IMR-90 (cell line): ENCODE data around the gene MARCO. TPM values are rescaled to one million over a fixed set of nuclear protein-coding genes. Genes with fewer than 3 reads are reported as not detected.

Experiments used
- ATAC-seq: fragments of 200-7000 bp; cut with Tn5 transposase; 2 replicates; pipeline ENCODE4 v1.9.1; 2020; ENCODE audit warnings: low read depth, mild to moderate bottlenecking, moderate library complexity
- BruUV-seq: library from RNA; stranded (reverse); fragments of 400-500 nt; replicated peaks from 2 replicates; lab custom pipeline; 2021; lab: Mats Ljungman, UMichigan
- CTCF ChIA-PET: fragments of 300-600 bp; formaldehyde crosslinking; extraction: SDS; loops from one replicate; lab custom pipeline; 2021; ENCODE audit warnings: antibody characterized with exemption; lab: Yijun Ruan, JAX
- POLR2A ChIA-PET: fragments of 300-600 bp; sonication (Branson Sonifier 250); formaldehyde crosslinking; loops from one replicate; lab custom pipeline; 2022; ENCODE audit warnings: antibody characterized with exemption; ENCODE audit not compliant: unreplicated experiment; lab: Charles Lee
- DNase-seq: peaks from one replicate; pipeline ENCODE4 v3.0.0; 2013
- H2AFZ ChIP-seq: replicated peaks from 2 replicates; pipeline ENCODE3; 2013; ENCODE audit warnings: low read length, mild to moderate bottlenecking; ENCODE audit not compliant: poor library complexity
- H2AK5ac ChIP-seq: 2 replicates; pipeline ENCODE4 v1.6.1; 2013; ENCODE audit warnings: low read depth, low read length, inconsistent platforms
- H2AK9ac ChIP-seq: replicated peaks from 2 replicates; pipeline ENCODE3; 2013; ENCODE audit warnings: mild to moderate bottlenecking, low read depth, low read length, moderate library complexity; ENCODE audit not compliant: poor library complexity
- H2BK120ac ChIP-seq: 2 replicates; pipeline ENCODE4 v1.6.1; 2013; ENCODE audit warnings: low read depth, low read length, inconsistent platforms
- H2BK15ac ChIP-seq: 3 replicates; pipeline ENCODE4 v1.6.1; 2013; ENCODE audit warnings: low read depth, low read length, inconsistent platforms
- H2BK20ac ChIP-seq: 2 replicates; pipeline ENCODE4 v1.6.1; 2013; ENCODE audit warnings: low read depth, mild to moderate bottlenecking, inconsistent platforms, low read length, moderate library complexity
- H2BK5ac ChIP-seq: 2 replicates; pipeline ENCODE4 v1.6.1; 2013; ENCODE audit warnings: mild to moderate bottlenecking, low read depth, low read length, inconsistent platforms; ENCODE audit not compliant: poor library complexity, severe bottlenecking
- H3K14ac ChIP-seq: replicated peaks from 2 replicates; pipeline ENCODE4 v1.6.1; 2013; ENCODE audit warnings: low read depth, low read length, inconsistent platforms
- H3K18ac ChIP-seq: 2 replicates; pipeline ENCODE4 v1.6.1; 2013; ENCODE audit warnings: low read depth, low read length, control low read depth
- H3K23ac ChIP-seq: 2 replicates; pipeline ENCODE4 v1.6.1; 2013; ENCODE audit warnings: low read depth, low read length, inconsistent platforms
- H3K27ac ChIP-seq: 2 replicates; pipeline ENCODE4 v1.5.1; 2013; ENCODE audit warnings: mild to moderate bottlenecking, control low read depth, low read length; ENCODE audit not compliant: insufficient read depth
- H3K27me3 ChIP-seq: 2 replicates; pipeline ENCODE4 v1.6.1; 2013; ENCODE audit warnings: low read length; ENCODE audit not compliant: control insufficient read depth, insufficient read depth
- H3K36me3 ChIP-seq: 2 replicates; pipeline ENCODE4 v1.6.1; 2013; ENCODE audit warnings: low read length, mixed read lengths; ENCODE audit not compliant: control insufficient read depth, insufficient read depth
- H3K4ac ChIP-seq: 2 replicates; pipeline ENCODE4 v1.6.1; 2013; ENCODE audit warnings: low read depth, low read length, inconsistent platforms
- H3K4me1 ChIP-seq: 2 replicates; pipeline ENCODE4 v1.6.1; 2013; ENCODE audit warnings: low read length, mixed read lengths; ENCODE audit not compliant: control insufficient read depth, insufficient read depth
- H3K4me2 ChIP-seq: 2 replicates; pipeline ENCODE4 v1.6.1; 2013; ENCODE audit warnings: low read depth, mild to moderate bottlenecking, control low read depth, low read length, moderate library complexity
- H3K4me3 ChIP-seq: 2 replicates; pipeline ENCODE4 v1.5.1; 2013; ENCODE audit warnings: low read depth, mild to moderate bottlenecking, control low read depth, low read length, moderate library complexity; ENCODE audit not compliant: insufficient read depth
- H3K56ac ChIP-seq: 2 replicates; pipeline ENCODE4 v1.6.1; 2013; ENCODE audit warnings: low read length, inconsistent platforms; ENCODE audit not compliant: insufficient read depth; ENCODE audit errors: extremely low read depth
- H3K79me1 ChIP-seq, 2 experiments: 2 replicates each; pipeline ENCODE4 v1.6.1; 2013; ENCODE audit warnings: low read length in 2 of 2, inconsistent platforms in 1 of 2, low read depth in 1 of 2
- H3K9ac ChIP-seq: 2 replicates; pipeline ENCODE4 v1.6.1; 2013; ENCODE audit warnings: low read depth, low read length, control low read depth
- H3K9me1 ChIP-seq: 2 replicates; pipeline ENCODE4 v1.6.1; 2013; ENCODE audit warnings: low read length, inconsistent platforms; ENCODE audit not compliant: insufficient read depth
- H3K9me3 ChIP-seq: 2 replicates; pipeline ENCODE4 v1.6.1; 2013; ENCODE audit warnings: low read length; ENCODE audit not compliant: control insufficient read depth, insufficient read depth
- H4K20me1 ChIP-seq: 2 replicates; pipeline ENCODE4 v1.6.1; 2013; ENCODE audit warnings: low read length, inconsistent platforms; ENCODE audit not compliant: insufficient read depth
- H4K5ac ChIP-seq: 2 replicates; pipeline ENCODE4 v1.6.1; 2013; ENCODE audit warnings: mild to moderate bottlenecking, low read depth, low read length, control low read depth
- H4K8ac ChIP-seq, 2 experiments: 2 replicates each; pipeline ENCODE4 v1.6.1; 2013; ENCODE audit warnings: low read depth in 2 of 2, low read length in 2 of 2, control low read depth in 1 of 2, inconsistent platforms in 1 of 2
- H4K91ac ChIP-seq: 2 replicates; pipeline ENCODE4 v1.6.1; 2013; ENCODE audit warnings: low read depth, low read length, inconsistent platforms; ENCODE audit not compliant: insufficient read depth
- CEBPB ChIP-seq: IDR thresholded peaks from 2 replicates; pipeline ENCODE4 v1.6.1; 2012; ENCODE audit warnings: low read depth, low read length, improper control_type of control experiment
- FOS ChIP-seq: fragments of 150-350 bp; IDR thresholded peaks from 2 replicates; pipeline ENCODE4 v1.6.1; 2016; ENCODE audit warnings: low read depth, low read length
- NFE2L2 ChIP-seq: fragments of 150-350 bp; IDR thresholded peaks from 2 replicates; pipeline ENCODE4 v1.6.1; 2016; ENCODE audit warnings: low read depth, mild to moderate bottlenecking, low read length
- RAD21 ChIP-seq: IDR thresholded peaks from 2 replicates; pipeline ENCODE4 v1.6.1; 2012; ENCODE audit warnings: low read length, improper control_type of control experiment
- SMC3 ChIP-seq: fragments of 150-350 bp; IDR thresholded peaks from 2 replicates; pipeline ENCODE4 v1.6.1; 2016; ENCODE audit warnings: low read depth, mild to moderate bottlenecking, antibody characterized with exemption, low read length, moderate library complexity
- USF2 ChIP-seq: fragments of 150-350 bp; IDR thresholded peaks from 2 replicates; pipeline ENCODE4 v1.6.1; 2017; ENCODE audit warnings: mild to moderate bottlenecking, antibody characterized with exemption, low read length, low read depth
- WGBS, 2 experiments: methylation state at CpG; one replicate each; pipeline versions ENCODE4 v1.1.5 to v1.1.7; 2013; ENCODE audit warnings: missing lambda C conversion rate in 2 of 2; ENCODE audit not compliant: insufficient read length in 1 of 2; ENCODE audit errors: extremely low coverage in 2 of 2; 5-methylcytosine and 5-hydroxymethylcytosine counted together
- dilution Hi-C: fragments of 300-500 bp; cut with HindIII; formaldehyde crosslinking; loops from one replicate; pipeline ENCODE4 v1.14.3; 2018; ENCODE audit warnings: low sequenced_read_pairs; ENCODE audit not compliant: unreplicated experiment
- in situ Hi-C: fragments of 300-500 bp; cut with MboI; formaldehyde crosslinking; loops from 3 replicates; pipeline ENCODE4 v1.14.3; 2019; ENCODE audit warnings: low sequenced_read_pairs, inconsistent platforms, mixed read lengths
- intact Hi-C: fragments of 100-400 bp; cut with micrococcal nuclease; formaldehyde crosslinking; loops from 2 replicates; pipeline ENCODE4 v1.10.0; 2022
- polyA plus RNA-seq, 3 experiments: library from polyadenylated mRNA; depleted of rRNA; stranded (reverse); fragments of >200 nt; gene quantifications; 2 replicates each; pipeline ENCODE4 v1.2.3, GENCODE V29; 2012; ENCODE audit warnings: low replicate concordance in 1 of 3
- total RNA-seq: library from RNA; depleted of rRNA; stranded (reverse); fragments of >200 nt; gene quantifications from 2 replicates; pipeline ENCODE4 v1.2.3, GENCODE V29; 2012

The MARCO gene
- total and polyA plus RNA-seq, 2 of the 4 experiments (the other 2 are of a cell fraction), result not detected

DNA sequence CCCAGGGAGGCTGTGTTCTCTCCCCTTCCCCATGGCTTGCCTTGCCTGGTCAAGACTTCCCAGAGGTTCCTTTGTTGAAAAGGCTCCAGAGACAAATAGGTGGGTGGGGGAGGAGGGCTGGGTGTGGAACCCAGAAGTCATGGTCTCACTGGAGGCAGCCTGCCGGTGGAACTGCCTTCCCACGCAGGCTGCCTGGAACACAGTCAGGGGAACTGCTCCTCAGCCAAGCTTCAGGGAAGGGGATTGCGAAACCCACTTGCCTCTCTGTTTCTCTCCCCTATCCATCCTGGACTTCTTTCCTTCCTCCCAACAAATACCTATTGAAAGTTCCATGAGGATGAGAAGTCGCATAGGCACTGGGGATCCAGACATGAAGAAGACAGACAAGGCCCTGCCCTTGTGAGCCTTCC lies 31.6 kb downstream of the MARCO start:
- no peaks in the 10 kb centered on the region for H3K9me3 ChIP-seq
- H3K27ac ChIP-seq, result no peak overlapping the region
- no peak overlapping the region for H4K5ac ChIP-seq
- no peaks in the 10 kb centered on the region for H3K36me3 ChIP-seq
- dilution Hi-C loops (no loop called here), in situ Hi-C loops (no loop called here), intact Hi-C loops (no loop called here)
- no TSS peak for BruUV-seq
- no peak overlapping the region for H3K23ac ChIP-seq
- H4K8ac ChIP-seq, result no peak overlapping the region
- H3K27me3 ChIP-seq, result no peaks in the 10 kb centered on the region
- H2AK9ac ChIP-seq, result no peak overlapping the region
- H3K4me2 ChIP-seq, result no peak overlapping the region
- no peak overlapping the region for H3K4ac ChIP-seq
- no peak overlapping the region for H2BK15ac ChIP-seq
- H3K9me1 ChIP-seq, result no peaks in the 10 kb centered on the region; the same call in 1 of the 2 replicates
- TF ChIP-seq FOS (no peak), CEBPB (peak; percentile 64), SMC3 (no peak), NFE2L2 (no peak), USF2 (no peak), RAD21 (no peak)
- no peak overlapping the region for H3K56ac ChIP-seq
- no peak overlapping the region for H3K18ac ChIP-seq
- no peak overlapping the region for H2BK5ac ChIP-seq
- no peak overlapping the region for H2BK120ac ChIP-seq
- H4K20me1 ChIP-seq, result no peaks in the 10 kb centered on the region
- H3K79me1 ChIP-seq, result no peaks in the 10 kb centered on the region
- no CpG with 5 or more reads among the region's 4 CpGs for WGBS, 2 experiments
- H2AFZ ChIP-seq, result no peak overlapping the region
- no peak overlapping the region for H3K4me3 ChIP-seq
- ATAC-seq (no peak), DNase-seq (no peak)
- POLR2A ChIA-PET, result no interaction called here
- no peak overlapping the region for H2BK20ac ChIP-seq
- no peak overlapping the region for H3K14ac ChIP-seq
- CTCF ChIA-PET, result no interaction called here
- H3K4me1 ChIP-seq, result no peaks in the 10 kb centered on the region
- H3K9ac ChIP-seq, result no peak overlapping the region
- H4K91ac ChIP-seq, result no peak overlapping the region
- H2AK5ac ChIP-seq, result no peak overlapping the region
